Endothelial cell (in vitro differentiated cells): Measurements from ENCODE around the gene NPC1L1. TPM values are rescaled to one million over a fixed set of nuclear protein-coding genes. Genes with fewer than 3 reads are reported as not detected.

Source experiments
- DNase-seq: peaks from one replicate; pipeline ENCODE4 v3.0.0; 2021; ENCODE audit warnings: low spot score
- H3K27ac Mint-ChIP-seq: one replicate; pipeline ENCODE4 v1.8.0; 2021; ENCODE audit warnings: mixed read lengths, inconsistent platforms; ENCODE audit not compliant: unreplicated experiment
- H3K27me3 Mint-ChIP-seq: one replicate; pipeline ENCODE4 v1.8.0; 2021; ENCODE audit warnings: mild to moderate bottlenecking, moderate library complexity, mixed read lengths, inconsistent platforms; ENCODE audit not compliant: unreplicated experiment
- H3K36me3 Mint-ChIP-seq: one replicate; pipeline ENCODE4 v1.8.0; 2021; ENCODE audit warnings: mild to moderate bottlenecking, low read depth, mixed read lengths, inconsistent platforms; ENCODE audit not compliant: unreplicated experiment
- H3K4me1 Mint-ChIP-seq: one replicate; pipeline ENCODE4 v1.8.0; 2021; ENCODE audit warnings: mild to moderate bottlenecking, mixed read lengths, inconsistent platforms; ENCODE audit not compliant: unreplicated experiment
- H3K4me3 Mint-ChIP-seq: one replicate; pipeline ENCODE4 v1.8.0; 2021; ENCODE audit warnings: mild to moderate bottlenecking, mixed read lengths, inconsistent platforms; ENCODE audit not compliant: unreplicated experiment
- H3K9me3 Mint-ChIP-seq: one replicate; pipeline ENCODE4 v1.8.0; 2021; ENCODE audit warnings: mixed read lengths, inconsistent platforms; ENCODE audit not compliant: unreplicated experiment
- total RNA-seq: library from RNA; stranded (reverse); fragmentation: NEBNext Ultra II Directional; extraction: Animal tissue kit (Norgen Biotek cat#: 25700); gene quantifications from one replicate; pipeline ENCODE4 v1.2.1, GENCODE V29; 2021; ENCODE audit not compliant: unreplicated experiment
- TF ChIP-seq, protein P1 (sequence below): fragments of 200-600 bp; sonication (generic); IDR thresholded peaks from one replicate; pipeline ENCODE4 v1.5.0; 2021; ENCODE audit warnings: antibody characterized with exemption; ENCODE audit not compliant: unreplicated experiment

Gene NPC1L1
- total RNA-seq, 1 donor from 2014 or later, result not detected

DNA sequence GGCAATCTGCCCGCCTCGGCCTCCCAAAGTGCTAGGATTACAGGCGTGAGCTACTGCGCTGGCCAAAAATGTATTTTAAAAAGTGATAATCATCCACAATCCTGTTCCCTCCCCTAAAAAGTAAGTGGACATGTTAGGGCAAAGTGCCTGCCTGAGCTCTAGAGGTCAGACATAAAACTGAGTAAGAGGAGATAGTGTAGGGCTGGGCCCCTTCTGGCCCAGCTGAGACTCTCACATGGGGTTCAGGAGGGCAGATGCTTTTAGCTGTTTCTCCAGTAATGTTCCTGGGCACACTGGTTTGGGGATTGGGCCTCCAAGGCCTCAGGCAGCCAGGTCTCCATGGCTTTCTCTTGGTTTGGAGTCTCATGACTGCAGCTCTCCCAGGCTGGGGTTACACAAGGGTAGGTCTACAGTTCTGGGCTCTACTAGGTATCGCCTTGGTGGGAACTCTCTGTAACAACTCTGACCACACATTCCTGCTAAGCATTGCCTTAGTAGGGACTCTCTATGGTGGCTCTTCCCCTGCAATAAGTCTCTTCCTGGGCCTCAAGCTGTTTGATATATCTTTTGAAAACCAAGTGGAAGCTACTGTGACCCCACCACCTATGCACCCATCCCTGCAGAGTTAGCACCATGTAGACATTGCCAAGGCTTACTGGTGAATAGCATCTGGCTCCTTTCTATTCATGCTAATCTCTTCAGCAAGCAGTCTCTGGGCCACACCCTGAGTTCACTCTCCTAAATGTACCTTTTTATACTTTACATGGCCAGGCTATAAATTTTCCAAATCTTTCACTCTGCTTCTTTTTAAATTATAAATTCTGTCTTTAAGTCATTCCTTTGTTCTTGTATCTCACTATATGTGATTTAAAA lies 43.7 kb downstream of the NPC1L1 start:
- Mint-ChIP-seq H3K36me3 (no peaks in the 10 kb centered on the region), H3K27ac (no peak overlapping the region), H3K27me3 (no peaks in the 10 kb centered on the region), H3K4me3 (no peak overlapping the region), H3K4me1 (no peaks in the 10 kb centered on the region), H3K9me3 (no peaks in the 10 kb centered on the region)
- TF ChIP-seq, protein P1, sequence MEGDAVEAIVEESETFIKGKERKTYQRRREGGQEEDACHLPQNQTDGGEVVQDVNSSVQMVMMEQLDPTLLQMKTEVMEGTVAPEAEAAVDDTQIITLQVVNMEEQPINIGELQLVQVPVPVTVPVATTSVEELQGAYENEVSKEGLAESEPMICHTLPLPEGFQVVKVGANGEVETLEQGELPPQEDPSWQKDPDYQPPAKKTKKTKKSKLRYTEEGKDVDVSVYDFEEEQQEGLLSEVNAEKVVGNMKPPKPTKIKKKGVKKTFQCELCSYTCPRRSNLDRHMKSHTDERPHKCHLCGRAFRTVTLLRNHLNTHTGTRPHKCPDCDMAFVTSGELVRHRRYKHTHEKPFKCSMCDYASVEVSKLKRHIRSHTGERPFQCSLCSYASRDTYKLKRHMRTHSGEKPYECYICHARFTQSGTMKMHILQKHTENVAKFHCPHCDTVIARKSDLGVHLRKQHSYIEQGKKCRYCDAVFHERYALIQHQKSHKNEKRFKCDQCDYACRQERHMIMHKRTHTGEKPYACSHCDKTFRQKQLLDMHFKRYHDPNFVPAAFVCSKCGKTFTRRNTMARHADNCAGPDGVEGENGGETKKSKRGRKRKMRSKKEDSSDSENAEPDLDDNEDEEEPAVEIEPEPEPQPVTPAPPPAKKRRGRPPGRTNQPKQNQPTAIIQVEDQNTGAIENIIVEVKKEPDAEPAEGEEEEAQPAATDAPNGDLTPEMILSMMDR, result no peak
- DNase-seq, result no peak

DNA sequence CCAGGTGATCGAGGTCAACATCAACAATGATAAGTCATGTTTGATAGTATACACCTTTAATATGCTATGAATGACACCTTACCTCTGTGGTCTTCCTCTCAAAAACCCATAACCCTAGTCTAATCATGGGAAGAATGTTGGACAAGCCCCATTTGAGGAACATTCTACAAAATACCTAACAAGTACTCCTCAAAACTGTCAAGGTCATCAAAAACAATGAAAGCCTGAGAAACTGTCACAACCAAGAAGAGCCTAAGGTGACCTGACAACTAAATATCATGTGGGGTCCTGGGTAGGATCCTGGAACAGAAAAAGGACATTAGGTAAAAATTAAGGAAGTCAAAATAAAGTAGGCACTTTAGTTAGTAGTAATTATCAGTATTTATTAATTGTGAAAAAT lies 44.7 kb downstream of the NPC1L1 start:
- H3K4me1 Mint-ChIP-seq, result no peaks in the 10 kb centered on the region
- TF ChIP-seq, protein P1, result no peak
- DNase-seq, result no peak
- no peaks in the 10 kb centered on the region for H3K9me3 Mint-ChIP-seq
- no peak overlapping the region for H3K4me3 Mint-ChIP-seq
- H3K27ac Mint-ChIP-seq, result no peak overlapping the region
- no peaks in the 10 kb centered on the region for H3K27me3 Mint-ChIP-seq
- no peaks in the 10 kb centered on the region for H3K36me3 Mint-ChIP-seq

DNA sequence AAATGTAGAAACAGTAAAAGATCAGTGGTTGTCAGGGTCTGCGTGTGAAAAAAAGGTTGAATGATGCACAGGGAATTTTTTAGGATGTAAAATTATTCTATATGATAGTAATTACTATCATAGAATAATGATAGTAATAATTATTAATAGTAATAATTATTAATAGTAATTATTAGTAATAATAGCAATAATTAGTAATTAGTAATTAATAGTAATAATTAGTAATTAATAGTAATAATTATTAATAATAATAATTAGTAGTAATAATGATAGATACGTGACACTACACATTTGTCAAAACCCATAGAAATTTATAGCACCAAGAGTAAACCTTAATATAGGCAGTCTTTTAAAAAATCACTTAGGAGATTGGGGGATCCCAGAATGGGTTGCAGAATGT lies 46.2 kb downstream of the NPC1L1 start:
- H3K27ac Mint-ChIP-seq, result no peak overlapping the region
- no peak overlapping the region for H3K4me3 Mint-ChIP-seq
- H3K27me3 Mint-ChIP-seq, result no peaks in the 10 kb centered on the region
- TF ChIP-seq, protein P1, result no peak
- H3K9me3 Mint-ChIP-seq, result no peaks in the 10 kb centered on the region
- no peaks in the 10 kb centered on the region for H3K36me3 Mint-ChIP-seq
- DNase-seq, result no peak
- peaks cover 5% of the 10 kb centered on the region for H3K4me1 Mint-ChIP-seq

DNA sequence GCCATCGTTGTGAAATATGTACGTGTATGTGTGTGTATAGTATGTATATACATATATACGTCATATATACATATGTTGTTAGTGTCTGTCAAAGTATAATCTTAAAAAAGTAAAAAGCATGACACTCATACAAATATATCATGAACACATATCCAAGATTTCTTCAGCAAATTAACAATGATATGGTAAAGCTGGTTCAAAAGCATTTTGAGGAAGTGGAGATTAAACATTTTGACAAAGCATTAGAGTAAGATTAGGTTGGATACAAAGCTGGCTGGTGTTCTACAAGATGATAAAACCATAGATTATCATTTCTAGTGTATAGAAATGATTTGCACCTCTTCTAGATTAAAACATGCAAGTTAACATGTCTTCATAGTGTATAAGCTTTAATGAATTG lies 49.9 kb downstream of the NPC1L1 start:
- H3K4me3 Mint-ChIP-seq, result peak overlapping the region; percentile 93
- H3K27me3 Mint-ChIP-seq, result no peaks in the 10 kb centered on the region
- peaks cover 4% of the 10 kb centered on the region for H3K36me3 Mint-ChIP-seq
- H3K4me1 Mint-ChIP-seq, result peaks cover 32% of the 10 kb centered on the region
- DNase-seq, result no peak
- no peaks in the 10 kb centered on the region for H3K9me3 Mint-ChIP-seq
- TF ChIP-seq, protein P1, result no peak
- peak overlapping the region; percentile 97 for H3K27ac Mint-ChIP-seq
